ENCODE measurements around the gene AURKA. TPM values are rescaled to one million over a fixed set of nuclear protein-coding genes. Genes with fewer than 3 reads are reported as not detected.

AURKA gene
- polyA plus RNA-seq, 1 donor from 2014 or later = 0.95 TPM

GRCh38 chr20:56363491-56363890 lies 28.5 kb downstream of the AURKA start:
- Mint-ChIP-seq H3K4me3 (no peak overlapping the region), H3K9me3 (no peaks in the 10 kb centered on the region), H3K4me1 (peaks cover 8 to 10% (median 9%) of the 10 kb centered on the region in 3 donors), H3K36me3 (no peaks in the 10 kb centered on the region), H3K27me3 (no peaks in the 10 kb centered on the region), H3K27ac (no peak overlapping the region)

- Mint-ChIP-seq H3K36me3 (no peaks in the 10 kb centered on the region), H3K27ac (no peak overlapping the region), H3K9me3 (no peaks in the 10 kb centered on the region), H3K4me3 (no peak overlapping the region), H3K27me3 (no peaks in the 10 kb centered on the region), H3K4me1 (peaks cover 10 to 12% (median 11%) of the 10 kb centered on the region in 3 donors)
These were observed 29.1 kb downstream of the AURKA start for GRCh38 chr20:56362833-56363413.

- Mint-ChIP-seq H3K4me1 (peaks cover 10 to 13% (median 13%) of the 10 kb centered on the region in 3 donors), H3K27ac (no peak overlapping the region)
These were observed 30.1 kb downstream of the AURKA start for GRCh38 chr20:56361900-56362299.

GRCh38 chr20:56360908-56361205 lies 31.2 kb downstream of the AURKA start:
- Mint-ChIP-seq H3K27ac (no peak overlapping the region), H3K9me3 (no peaks in the 10 kb centered on the region), H3K36me3 (no peaks in the 10 kb centered on the region), H3K4me1 (peaks cover 10 to 13% (median 13%) of the 10 kb centered on the region in 3 donors), H3K4me3 (peak overlapping the region; percentile 5 to 94 (median 50)), H3K27me3 (no peaks in the 10 kb centered on the region)

More at GRCh38 chr20:56361900-56362299, 30.1 kb downstream of the AURKA start:
- Mint-ChIP-seq H3K9me3 (no peaks in the 10 kb centered on the region), H3K4me3 (no peak overlapping the region), H3K36me3 (no peaks in the 10 kb centered on the region), H3K27me3 (no peaks in the 10 kb centered on the region)

GRCh38 chr20:56360133-56360907 lies 31.7 kb downstream of the AURKA start:
- Mint-ChIP-seq H3K9me3 (no peaks in the 10 kb centered on the region), H3K4me3 (peak overlapping the region; percentile 84 to 94 (median 87)), H3K4me1 (peaks cover 10 to 13% (median 13%) of the 10 kb centered on the region in 3 donors), H3K27me3 (no peaks in the 10 kb centered on the region), H3K36me3 (no peaks in the 10 kb centered on the region), H3K27ac (no peak overlapping the region)

- no peaks in the 10 kb centered on the region for H3K27me3 Mint-ChIP-seq
- no peaks in the 10 kb centered on the region for H3K9me3 Mint-ChIP-seq
- peak overlapping the region in 2 of 3 donors; percentile 31 to 59 for H3K27ac Mint-ChIP-seq
- peaks cover 10 to 13% (median 13%) of the 10 kb centered on the region in 3 donors for H3K4me1 Mint-ChIP-seq
- H3K36me3 Mint-ChIP-seq = no peaks in the 10 kb centered on the region
- H3K4me3 Mint-ChIP-seq = peak overlapping the region; percentile 84 to 94 (median 92)
These were observed 32.5 kb downstream of the AURKA start for GRCh38 chr20:56359212-56360132.

- Mint-ChIP-seq H3K27me3 (no peaks in the 10 kb centered on the region), H3K4me3 (peak within 1 kb of the TSS; percentile 84 to 94 (median 92)), H3K4me1 (peaks cover 10 to 13% (median 13%) of the 10 kb centered on the region in 3 donors), H3K27ac (peak within 1 kb of the TSS in 2 of 3 donors; percentile 31 to 59), H3K9me3 (no peaks in the 10 kb centered on the region), H3K36me3 (no peaks in the 10 kb centered on the region)
These were observed 33.3 kb downstream of the AURKA start, which contains the start of gene FAM210B for GRCh38 chr20:56358600-56359211. FAM210B (plus strand) TSS chr20:56358974; CDS start chr20:56359006, 32 bp downstream.

- Mint-ChIP-seq H3K4me1 (peaks cover 10 to 13% (median 13%) of the 10 kb centered on the region in 3 donors), H3K9me3 (no peaks in the 10 kb centered on the region), H3K4me3 (peak overlapping the region; percentile 77 to 91 (median 90)), H3K36me3 (no peaks in the 10 kb centered on the region), H3K27me3 (peaks cover 2% of the 10 kb centered on the region), H3K27ac (no peak overlapping the region)
These were observed 33.9 kb downstream of the AURKA start for GRCh38 chr20:56358070-56358469.

- H3K9me3 Mint-ChIP-seq = no peaks in the 10 kb centered on the region
- peaks cover 13% of the 10 kb centered on the region for H3K27me3 Mint-ChIP-seq
- H3K27ac Mint-ChIP-seq = no peak overlapping the region
- no peak overlapping the region for H3K4me3 Mint-ChIP-seq
- no peaks in the 10 kb centered on the region for H3K36me3 Mint-ChIP-seq
- peaks cover 0 to 4% (median 4%) of the 10 kb centered on the region in 3 donors for H3K4me1 Mint-ChIP-seq
These were observed 38.7 kb downstream of the AURKA start for GRCh38 chr20:56353356-56353755.

GRCh38 chr20:56352345-56353055 lies 39.5 kb downstream of the AURKA start:
- Mint-ChIP-seq H3K4me1 (peaks cover 0 to 1% (median 0%) of the 10 kb centered on the region in 3 donors), H3K27me3 (peaks cover 17% of the 10 kb centered on the region), H3K36me3 (no peaks in the 10 kb centered on the region), H3K9me3 (no peaks in the 10 kb centered on the region), H3K27ac (no peak overlapping the region), H3K4me3 (no peak overlapping the region)

GRCh38 chr20:56350842-56351241 lies 41.2 kb downstream of the AURKA start:
- H3K4me1 Mint-ChIP-seq = no peaks in the 10 kb centered on the region
- H3K27ac Mint-ChIP-seq = no peak overlapping the region
- H3K36me3 Mint-ChIP-seq = no peaks in the 10 kb centered on the region
- peaks cover 22% of the 10 kb centered on the region for H3K27me3 Mint-ChIP-seq
- no peak overlapping the region for H3K4me3 Mint-ChIP-seq
- H3K9me3 Mint-ChIP-seq = peaks cover 0 to 5% (median 0%) of the 10 kb centered on the region in 3 donors

- no peak overlapping the region for H3K4me3 Mint-ChIP-seq
- peaks cover 0 to 5% (median 0%) of the 10 kb centered on the region in 3 donors for H3K9me3 Mint-ChIP-seq
- H3K36me3 Mint-ChIP-seq = no peaks in the 10 kb centered on the region
- H3K4me1 Mint-ChIP-seq = peaks cover 0 to 3% (median 0%) of the 10 kb centered on the region in 3 donors
- no peak overlapping the region for H3K27ac Mint-ChIP-seq
- H3K27me3 Mint-ChIP-seq = peaks cover 30% of the 10 kb centered on the region
These were observed 43.3 kb downstream of the AURKA start for GRCh38 chr20:56348746-56349145.

- Mint-ChIP-seq H3K4me1 (peaks cover 0 to 6% (median 0%) of the 10 kb centered on the region in 3 donors), H3K27ac (no peak overlapping the region), H3K27me3 (peaks cover 32% of the 10 kb centered on the region), H3K9me3 (peaks cover 0 to 5% (median 0%) of the 10 kb centered on the region in 3 donors), H3K36me3 (no peaks in the 10 kb centered on the region), H3K4me3 (no peak overlapping the region)
These were observed 43.7 kb downstream of the AURKA start for GRCh38 chr20:56348305-56348693.

Data from IgD-negative memory B cell (primary cell).